ENCODE results near the gene KANSL1L. TPM values are rescaled to one million over a fixed set of nuclear protein-coding genes. Genes with fewer than 3 reads are reported as not detected.

Gene KANSL1L
- total and polyA plus RNA-seq, 8 donors = 29.6 to 54.6 (median 47.5) TPM

DNA sequence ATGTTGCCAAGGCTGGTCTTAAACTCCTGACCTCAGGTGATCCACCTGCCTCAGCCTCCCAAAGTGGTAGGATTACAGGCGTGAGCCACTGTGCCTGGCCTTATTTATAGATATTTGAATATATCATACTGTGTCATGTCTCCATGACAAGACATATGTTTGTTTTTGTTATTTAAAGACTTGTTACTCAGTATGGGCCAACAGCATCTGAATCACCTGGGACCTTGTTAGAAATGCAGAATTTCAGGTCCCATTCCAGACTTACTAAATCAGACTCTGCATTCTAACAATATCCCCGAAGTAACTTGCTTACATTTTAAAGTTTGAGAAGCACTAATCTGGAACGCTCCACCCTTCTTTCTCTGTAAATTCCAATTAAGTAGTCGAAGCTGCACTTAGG lies 135.5 kb downstream of the KANSL1L start:
- intact Hi-C loops (cut with DNase I) = no loop called here
- TF ChIP-seq, protein P1, sequence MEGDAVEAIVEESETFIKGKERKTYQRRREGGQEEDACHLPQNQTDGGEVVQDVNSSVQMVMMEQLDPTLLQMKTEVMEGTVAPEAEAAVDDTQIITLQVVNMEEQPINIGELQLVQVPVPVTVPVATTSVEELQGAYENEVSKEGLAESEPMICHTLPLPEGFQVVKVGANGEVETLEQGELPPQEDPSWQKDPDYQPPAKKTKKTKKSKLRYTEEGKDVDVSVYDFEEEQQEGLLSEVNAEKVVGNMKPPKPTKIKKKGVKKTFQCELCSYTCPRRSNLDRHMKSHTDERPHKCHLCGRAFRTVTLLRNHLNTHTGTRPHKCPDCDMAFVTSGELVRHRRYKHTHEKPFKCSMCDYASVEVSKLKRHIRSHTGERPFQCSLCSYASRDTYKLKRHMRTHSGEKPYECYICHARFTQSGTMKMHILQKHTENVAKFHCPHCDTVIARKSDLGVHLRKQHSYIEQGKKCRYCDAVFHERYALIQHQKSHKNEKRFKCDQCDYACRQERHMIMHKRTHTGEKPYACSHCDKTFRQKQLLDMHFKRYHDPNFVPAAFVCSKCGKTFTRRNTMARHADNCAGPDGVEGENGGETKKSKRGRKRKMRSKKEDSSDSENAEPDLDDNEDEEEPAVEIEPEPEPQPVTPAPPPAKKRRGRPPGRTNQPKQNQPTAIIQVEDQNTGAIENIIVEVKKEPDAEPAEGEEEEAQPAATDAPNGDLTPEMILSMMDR (IDR thresholded peaks at IDR 0.05) = no peak
- Histone ChIP-seq H3K4me1 (no peaks in the 10 kb centered on the region), H3K27ac (no peak overlapping the region), H3K9me3 (no peaks in the 10 kb centered on the region), H3K36me3 (peaks cover 0 to 6% of the 10 kb centered on the region in 2 donors), H3K27me3 (no peaks in the 10 kb centered on the region), H3K4me3 (no peak overlapping the region)
- DNase-seq = no peak
- no peak for ATAC-seq

DNA sequence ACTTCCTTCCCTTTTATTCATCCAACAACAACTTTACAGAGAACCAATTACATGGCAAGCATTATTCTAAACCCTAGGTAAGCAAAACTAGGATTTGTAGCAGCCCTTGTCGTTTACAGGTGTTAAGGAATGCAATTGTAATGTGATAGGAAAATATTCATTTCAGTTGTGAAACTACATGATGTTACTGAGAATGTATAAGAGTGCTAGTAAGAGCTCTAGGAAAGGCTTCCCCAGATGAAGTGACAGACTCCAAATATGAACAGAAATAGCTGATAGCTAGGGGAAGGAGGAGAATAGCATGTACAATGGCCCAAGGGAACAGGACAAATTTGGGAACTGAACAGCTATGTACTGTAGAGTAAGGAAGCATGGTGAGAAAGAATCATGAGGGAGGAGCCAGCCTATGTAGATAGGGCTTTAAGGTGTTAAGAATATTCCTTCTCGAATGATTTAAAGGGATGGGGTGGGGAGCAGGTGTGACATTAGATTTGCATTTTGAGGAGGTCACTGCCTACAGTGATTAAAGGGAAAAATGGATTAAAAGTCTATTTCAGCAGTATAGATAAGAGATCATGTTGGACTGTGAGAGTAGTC lies 137.0 kb downstream of the KANSL1L start:
- ATAC-seq = no peak
- DNase-seq = no peak
- intact Hi-C loops (cut with DNase I) = no loop called here

GRCh38 chr2:210028178-210028577 lies 143.0 kb downstream of the KANSL1L start:
- H3K27ac ChIP-seq = no peak overlapping the region
- TF ChIP-seq, protein P1 (IDR thresholded peaks at IDR 0.05) = no peak
- H3K4me3 ChIP-seq = no peak overlapping the region
- no peaks in the 10 kb centered on the region for H3K4me1 ChIP-seq
- no peaks in the 10 kb centered on the region for H3K27me3 ChIP-seq
- ATAC-seq (no peak), DNase-seq (no peak)
- intact Hi-C loops (cut with DNase I) = no loop called here
- peaks cover 0 to 53% of the 10 kb centered on the region in 2 donors for H3K36me3 ChIP-seq
- no peaks in the 10 kb centered on the region for H3K9me3 ChIP-seq

More for the DNA sequence above, 137.0 kb downstream of the KANSL1L start:
- no peak overlapping the region for H3K4me3 ChIP-seq
- no peak overlapping the region for H3K27ac ChIP-seq
- no peaks in the 10 kb centered on the region for H3K4me1 ChIP-seq
- H3K36me3 ChIP-seq = peaks cover 0 to 11% of the 10 kb centered on the region in 2 donors
- no peaks in the 10 kb centered on the region for H3K9me3 ChIP-seq
- TF ChIP-seq, protein P1 (IDR thresholded peaks at IDR 0.05) = no peak
- no peaks in the 10 kb centered on the region for H3K27me3 ChIP-seq

DNA sequence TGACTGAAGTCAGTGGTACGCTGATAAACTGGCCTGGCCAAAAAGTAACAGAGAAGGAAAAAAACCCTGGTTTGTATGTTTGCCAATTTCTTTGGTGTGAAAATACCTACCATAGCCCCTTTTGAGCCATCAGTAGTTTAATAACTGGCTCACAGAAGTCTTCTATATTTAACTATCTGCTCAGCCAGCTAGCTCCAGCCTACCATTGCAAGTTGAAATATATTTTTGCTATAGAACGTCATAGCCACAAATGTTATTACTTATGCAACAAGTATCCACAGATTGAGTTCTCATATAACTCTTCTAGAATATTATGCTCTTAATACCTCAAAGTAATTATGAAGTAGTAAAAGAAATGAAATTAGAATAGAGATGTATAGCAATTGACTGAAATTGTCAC lies 143.6 kb downstream of the KANSL1L start:
- ATAC-seq (no peak), DNase-seq (no peak)
- TF ChIP-seq, protein P1 (IDR thresholded peaks at IDR 0.05) = no peak
- Histone ChIP-seq H3K27ac (no peak overlapping the region), H3K36me3 (peaks cover 0 to 58% of the 10 kb centered on the region in 2 donors), H3K9me3 (no peaks in the 10 kb centered on the region), H3K4me1 (no peaks in the 10 kb centered on the region), H3K4me3 (no peak overlapping the region), H3K27me3 (no peaks in the 10 kb centered on the region)
- intact Hi-C loops (cut with DNase I) = no loop called here

GRCh38 chr2:210022824-210023223 lies 148.4 kb downstream of the KANSL1L start:
- intact Hi-C loops (cut with DNase I) = no loop called here
- no peak for ATAC-seq
- H3K27me3 ChIP-seq = no peaks in the 10 kb centered on the region

More at GRCh38 chr2:210022824-210023223, 148.4 kb downstream of the KANSL1L start:
- no peaks in the 10 kb centered on the region for H3K9me3 ChIP-seq
- H3K4me1 ChIP-seq = no peaks in the 10 kb centered on the region
- peaks cover 0 to 93% of the 10 kb centered on the region in 2 donors for H3K36me3 ChIP-seq
- TF ChIP-seq, protein P1 (IDR thresholded peaks at IDR 0.05) = no peak
- H3K27ac ChIP-seq = no peak overlapping the region
- DNase-seq = no peak
- no peak overlapping the region for H3K4me3 ChIP-seq

All from left lung (tissue), 10 donors.